Neuronal stem cell (in vitro differentiated cells): ENCODE measurements around the gene LPAR3.

Experiments used
- DNase-seq: peaks from one replicate; pipeline ENCODE4 v3.0.0-alpha.2; 2013; ENCODE audit warnings: low spot score
- H2AFZ ChIP-seq: one replicate; pipeline ENCODE4 v1.6.1; 2013; ENCODE audit warnings: mild to moderate bottlenecking, low read length, inconsistent platforms
- H2AK5ac ChIP-seq: 2 replicates; pipeline ENCODE4 v1.6.1; 2013; ENCODE audit warnings: low read depth, mild to moderate bottlenecking, inconsistent platforms, low read length, moderate library complexity, mixed read lengths
- H2BK120ac ChIP-seq: 2 replicates; pipeline ENCODE4 v1.6.1; 2013; ENCODE audit warnings: low read depth, mild to moderate bottlenecking, inconsistent platforms, low read length, moderate library complexity, mixed read lengths
- H2BK12ac ChIP-seq: one replicate; pipeline ENCODE4 v1.6.1; 2013; ENCODE audit warnings: low read length, inconsistent platforms
- H2BK15ac ChIP-seq: 2 replicates; pipeline ENCODE4 v1.6.1; 2013; ENCODE audit warnings: mild to moderate bottlenecking, low read length, inconsistent platforms, mixed read lengths
- H2BK5ac ChIP-seq: one replicate; pipeline ENCODE4 v1.6.1; 2013; ENCODE audit warnings: inconsistent platforms, mild to moderate bottlenecking, low read length, moderate library complexity
- H3K14ac ChIP-seq: one replicate; pipeline ENCODE4 v1.6.1; 2013; ENCODE audit warnings: low read length, inconsistent platforms
- H3K18ac ChIP-seq: 2 replicates; pipeline ENCODE4 v1.6.1; 2013; ENCODE audit warnings: low read length, inconsistent platforms
- H3K23ac ChIP-seq: 2 replicates; pipeline ENCODE4 v1.6.1; 2013; ENCODE audit warnings: low read depth, mild to moderate bottlenecking, mixed read lengths, low read length, inconsistent platforms; ENCODE audit not compliant: poor library complexity
- H3K27ac ChIP-seq: replicated peaks from 3 replicates; pipeline ENCODE4 v1.5.1; 2013; ENCODE audit warnings: low read length, inconsistent platforms
- H3K27me3 ChIP-seq, 3 experiments: 2 replicates each; pipeline ENCODE4 v1.6.1; 2013; ENCODE audit warnings: low read length in 3 of 3, mild to moderate bottlenecking in 2 of 3, inconsistent platforms in 1 of 3, low read depth in 1 of 3, mixed read lengths in 1 of 3, moderate library complexity in 1 of 3; ENCODE audit not compliant: control insufficient read depth in 3 of 3, insufficient read depth in 3 of 3
- H3K36me3 ChIP-seq, 2 donors: replicated peaks in 1 of 2; 2 replicates each; pipeline ENCODE4 v1.6.1; 2013; ENCODE audit warnings: low read length in 2 of 2; ENCODE audit not compliant: control insufficient read depth in 2 of 2, insufficient read depth in 2 of 2
- H3K4ac ChIP-seq: 2 replicates; pipeline ENCODE4 v1.6.1; 2013; ENCODE audit warnings: inconsistent platforms, mild to moderate bottlenecking, low read length, moderate library complexity
- H3K4me1 ChIP-seq, 2 donors: 1 replicate in 1 of 2; 2 replicates in 1 of 2; pipeline ENCODE4 v1.6.1; 2013; ENCODE audit warnings: low read length in 2 of 2, low read depth in 1 of 2; ENCODE audit not compliant: control insufficient read depth in 2 of 2, insufficient read depth in 1 of 2
- H3K4me2 ChIP-seq: one replicate; pipeline ENCODE4 v1.6.1; 2013; ENCODE audit warnings: mild to moderate bottlenecking, low read length, inconsistent platforms; ENCODE audit not compliant: insufficient read depth, poor library complexity, severe bottlenecking
- H3K4me3 ChIP-seq, 2 donors: 2 replicates each; pipeline ENCODE4 v1.5.1; 2013; ENCODE audit warnings: low read length in 2 of 2, mild to moderate bottlenecking in 2 of 2, inconsistent platforms in 1 of 2, moderate library complexity in 1 of 2
- H3K79me1 ChIP-seq: one replicate; pipeline ENCODE4 v1.6.1; 2013; ENCODE audit warnings: low read depth, mild to moderate bottlenecking, inconsistent platforms, low read length, moderate library complexity
- H3K9ac ChIP-seq: one replicate; pipeline ENCODE4 v1.6.1; 2013; ENCODE audit warnings: mild to moderate bottlenecking, low read depth, low read length, inconsistent platforms; ENCODE audit not compliant: poor library complexity
- H3K9me3 ChIP-seq, 2 donors: replicated peaks in 1 of 2; 2 replicates each; pipeline versions ENCODE3 to v1.6.1; 2013; ENCODE audit warnings: low read length in 2 of 2, mild to moderate bottlenecking in 2 of 2, inconsistent platforms in 1 of 2, low read depth in 1 of 2, mixed read lengths in 1 of 2, moderate library complexity in 1 of 2; ENCODE audit not compliant: control insufficient read depth in 2 of 2, insufficient read depth in 1 of 2
- H4K8ac ChIP-seq: one replicate; pipeline ENCODE4 v1.6.1; 2013; ENCODE audit warnings: low read depth, mild to moderate bottlenecking, inconsistent platforms, low read length, moderate library complexity
- H4K91ac ChIP-seq: one replicate; pipeline ENCODE4 v1.6.1; 2013; ENCODE audit warnings: low read length, low read depth, mild to moderate bottlenecking, inconsistent platforms; ENCODE audit not compliant: poor library complexity
- WGBS, 2 donors: extraction: QIAGEN DNeasy Blood & Tissue Kit; methylation state at CpG; one replicate each; pipeline ENCODE4 v1.1.7; 2013; ENCODE audit warnings: missing lambda C conversion rate in 2 of 2, mixed read lengths in 1 of 2; ENCODE audit not compliant: insufficient read length in 2 of 2, insufficient replicate concordance in 1 of 2; ENCODE audit errors: extremely low coverage in 2 of 2; 5-methylcytosine and 5-hydroxymethylcytosine counted together

The LPAR3 gene

DNA sequence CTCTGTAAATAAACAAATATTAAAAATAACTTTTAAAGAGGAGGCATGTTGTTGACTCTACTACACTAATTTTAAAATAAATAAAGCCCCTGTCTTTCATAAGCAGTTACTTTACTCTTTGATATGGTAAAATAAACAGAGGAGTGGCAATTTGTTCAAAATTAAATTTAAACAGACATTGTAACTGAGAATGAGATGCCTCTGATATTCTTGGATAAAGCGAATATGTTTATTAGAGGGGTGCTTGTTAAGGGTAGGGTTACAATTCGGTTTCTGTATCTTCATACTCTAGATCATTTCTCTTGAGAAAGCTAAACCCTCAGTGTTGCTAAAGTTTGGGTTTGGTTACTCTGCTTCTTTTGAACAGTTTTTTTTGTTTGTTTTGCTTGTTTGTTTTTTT lies 19.6 kb downstream of the LPAR3 start:
- Histone ChIP-seq H3K27ac (no peak overlapping the region), H4K91ac (no peak overlapping the region), H2BK5ac (no peak overlapping the region), H3K18ac (no peak overlapping the region), H3K4me1 (no peaks in the 10 kb centered on the region), H2BK120ac (no peak overlapping the region), H3K79me1 (no peaks in the 10 kb centered on the region), H2BK15ac (no peak overlapping the region), H3K14ac (no peak overlapping the region), H3K4me2 (no peak overlapping the region), H3K9ac (no peak overlapping the region), H3K4me3 (no peak overlapping the region), H3K23ac (no peak overlapping the region), H4K8ac (no peak overlapping the region), H3K27me3 (no peaks in the 10 kb centered on the region), H3K9me3 (no peaks in the 10 kb centered on the region), H3K4ac (no peak overlapping the region), H2AFZ (no peak overlapping the region), H3K36me3 (no peaks in the 10 kb centered on the region), H2AK5ac (no peak overlapping the region), H2BK12ac (no peak overlapping the region)
- no peak for DNase-seq
- no CpG with 5 or more reads among the region's 2 CpGs for WGBS, 2 donors

DNA sequence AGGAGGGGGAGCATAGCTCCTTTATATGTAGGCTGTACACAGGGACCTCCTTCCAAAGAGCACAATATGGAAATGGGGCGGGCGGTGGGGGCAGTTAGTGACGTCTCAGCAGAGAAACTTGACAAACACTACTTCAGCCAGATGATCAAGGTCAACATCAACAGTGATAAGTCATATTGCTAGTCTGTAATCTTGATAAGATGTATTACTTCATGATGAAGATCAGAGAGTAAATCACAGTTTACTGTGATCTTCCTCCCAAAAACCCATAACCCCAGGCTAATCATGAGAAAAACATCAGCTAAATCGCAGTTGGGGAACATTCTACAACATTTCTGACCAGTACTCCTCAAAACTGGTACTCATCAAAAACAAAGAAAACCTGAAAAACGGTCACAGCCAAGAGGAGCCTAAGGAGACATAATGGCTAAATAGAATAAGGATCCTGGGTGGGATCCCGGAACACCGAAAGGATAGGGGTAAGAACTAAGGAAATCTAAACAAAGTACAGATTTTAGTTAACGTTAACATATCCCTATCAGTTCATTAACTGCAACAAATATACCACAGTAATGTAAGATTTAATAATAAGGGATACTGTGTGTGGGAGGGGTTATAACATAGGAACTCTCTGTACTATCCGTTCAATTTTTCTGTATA lies 20.2 kb downstream of the LPAR3 start:
- Histone ChIP-seq H3K14ac (no peak overlapping the region), H2BK12ac (no peak overlapping the region), H3K9ac (no peak overlapping the region), H2BK120ac (no peak overlapping the region), H3K79me1 (no peaks in the 10 kb centered on the region), H3K18ac (no peak overlapping the region), H3K27me3 (no peaks in the 10 kb centered on the region), H3K23ac (no peak overlapping the region), H3K9me3 (no peaks in the 10 kb centered on the region), H2BK15ac (no peak overlapping the region), H2AK5ac (no peak overlapping the region), H3K4ac (no peak overlapping the region), H3K27ac (no peak overlapping the region), H4K8ac (no peak overlapping the region), H3K4me3 (no peak overlapping the region), H3K4me2 (no peak overlapping the region), H3K4me1 (no peaks in the 10 kb centered on the region), H2AFZ (no peak overlapping the region), H3K36me3 (no peaks in the 10 kb centered on the region), H2BK5ac (no peak overlapping the region), H4K91ac (no peak overlapping the region)
- no peak for DNase-seq
- no CpG with 5 or more reads among the region's 9 CpGs for WGBS, 2 donors

GRCh38 chr1:84871181-84871580 lies 21.8 kb downstream of the LPAR3 start:
- Histone ChIP-seq H2BK15ac (no peak overlapping the region), H3K9ac (no peak overlapping the region), H2AFZ (no peak overlapping the region), H3K18ac (no peak overlapping the region), H3K4me1 (no peaks in the 10 kb centered on the region), H3K27ac (no peak overlapping the region), H3K4me3 (no peak overlapping the region), H3K4me2 (no peak overlapping the region), H2BK12ac (no peak overlapping the region), H3K79me1 (no peaks in the 10 kb centered on the region), H3K4ac (no peak overlapping the region), H2BK5ac (no peak overlapping the region), H3K23ac (no peak overlapping the region), H4K8ac (no peak overlapping the region), H4K91ac (no peak overlapping the region), H3K9me3 (no peaks in the 10 kb centered on the region), H2BK120ac (no peak overlapping the region), H3K36me3 (no peaks in the 10 kb centered on the region), H3K14ac (no peak overlapping the region), H3K27me3 (no peaks in the 10 kb centered on the region), H2AK5ac (no peak overlapping the region)
- DNase-seq: no peak

DNA sequence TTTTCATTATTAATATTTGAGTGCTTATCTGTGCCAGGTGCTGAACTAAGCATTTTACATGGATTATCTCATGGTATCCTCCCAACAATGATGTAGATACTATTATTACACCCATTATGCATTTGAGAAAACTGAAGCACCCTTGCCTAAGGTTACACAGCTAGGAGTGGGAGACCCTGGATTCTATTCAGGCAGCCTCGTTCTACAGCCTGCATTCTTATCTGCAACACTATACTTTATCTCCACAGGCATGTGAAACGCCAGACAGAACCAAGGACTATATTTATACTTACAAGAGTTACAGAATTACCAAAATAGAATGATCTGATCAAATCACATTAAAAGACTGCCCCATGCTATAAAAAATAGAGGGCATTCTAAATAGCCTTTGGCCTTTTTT lies 22.4 kb downstream of the LPAR3 start:
- WGBS, 2 donors: no CpG with 5 or more reads among the region's 2 CpGs
- DNase-seq: no peak

More for the DNA sequence above, 22.4 kb downstream of the LPAR3 start:
- Histone ChIP-seq H3K27me3 (no peaks in the 10 kb centered on the region), H2AFZ (no peak overlapping the region), H4K8ac (no peak overlapping the region), H2BK120ac (no peak overlapping the region), H2BK12ac (no peak overlapping the region), H3K4ac (no peak overlapping the region), H3K27ac (no peak overlapping the region), H3K9me3 (no peaks in the 10 kb centered on the region), H2AK5ac (no peak overlapping the region), H3K9ac (no peak overlapping the region), H3K18ac (no peak overlapping the region), H3K79me1 (no peaks in the 10 kb centered on the region), H3K4me1 (no peaks in the 10 kb centered on the region), H4K91ac (no peak overlapping the region), H3K4me2 (no peak overlapping the region), H2BK15ac (no peak overlapping the region), H2BK5ac (no peak overlapping the region), H3K14ac (no peak overlapping the region), H3K4me3 (no peak overlapping the region), H3K23ac (no peak overlapping the region), H3K36me3 (no peaks in the 10 kb centered on the region)
